ENCODE data around the gene WDPCP. TPM values are rescaled to one million over a fixed set of nuclear protein-coding genes. Genes with fewer than 3 reads are reported as not detected.

The WDPCP gene
- total and polyA plus RNA-seq, 10 of the 15 experiments (the other 5 are each of a cell fraction or from before 2014, with no cell fraction given), result 2.1 to 7.9 (median 4.6) TPM

DNA sequence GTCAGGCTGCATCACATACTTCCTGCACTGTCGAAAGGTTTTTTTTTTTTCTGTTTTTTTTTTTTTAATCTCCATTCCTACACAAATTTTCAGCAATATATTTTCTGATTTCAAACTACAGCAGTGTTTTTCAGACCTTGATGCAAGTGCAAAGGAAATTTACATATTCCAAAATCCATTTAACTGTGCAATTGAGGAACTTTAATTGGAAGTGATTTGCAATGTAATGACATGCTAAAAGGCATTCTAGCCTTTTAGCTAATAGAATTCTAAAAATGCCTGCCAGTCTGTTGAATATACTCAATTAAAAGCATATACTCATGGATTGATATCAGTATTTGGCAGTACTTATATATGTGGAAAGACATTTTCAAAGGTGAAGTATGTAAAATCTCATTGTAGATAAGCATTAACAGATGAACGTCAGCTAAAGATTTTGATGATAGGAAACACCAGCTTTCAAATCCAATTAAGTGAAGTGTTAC lies 327.1 kb downstream of the WDPCP start:
- Histone ChIP-seq H3K36me3 (ENCODE audit: control insufficient read depth in 2 of 2, insufficient read depth in 2 of 2, low read length in 1 of 2) (no peaks in the 10 kb centered on the region), H3K27me3 (replicated peaks in 1 of 2; ENCODE audit: control insufficient read depth in 2 of 2, insufficient read depth in 2 of 2, low read length in 1 of 2) (no peaks in the 10 kb centered on the region), H3K4me3 (no peak overlapping the region), H3K9ac (ENCODE audit: control insufficient read depth, insufficient read depth, low read length) (no peak overlapping the region), H3K9me3 (replicated peaks; ENCODE audit: control insufficient read depth, insufficient read depth, low read length) (no peaks in the 10 kb centered on the region), H3K4me1 (ENCODE audit: control insufficient read depth, insufficient read depth, low read length) (no peaks in the 10 kb centered on the region), H4K20me1 (ENCODE audit: control insufficient read depth, insufficient read depth) (no peaks in the 10 kb centered on the region), H3K4me2 (ENCODE audit: control insufficient read depth, insufficient read depth) (no peak overlapping the region), H2AFZ (ENCODE audit: control insufficient read depth, low read depth, low read length) (no peak overlapping the region), H3K27ac (ENCODE audit: control insufficient read depth, insufficient read depth) (no peak overlapping the region), H3K79me2 (ENCODE audit: control insufficient read depth, insufficient read depth, low read length) (no peaks in the 10 kb centered on the region)
- POLR2A ChIA-PET, result no interaction called here
- CTCF ChIA-PET, result no interaction called here
- in situ Hi-C loops (cut with MboI) (no loop called here), intact Hi-C loops (cut with micrococcal nuclease; ENCODE audit: unreplicated experiment) (no loop called here)
- whole genome bisulfite sequencing (ENCODE audit: insufficient coverage, insufficient replicate concordance, low lambda C conversion rate, missing lambda C conversion rate), result 90% methylated on average over 2 of the region's 2 CpGs
- RAD21 ChIA-PET (ENCODE audit: unreplicated experiment), result no interaction called here
- SMC1A ChIA-PET (ENCODE audit: uncharacterized antibody, unreplicated experiment), result interaction anchor here (1.2 kb wide), 1 partner anchor 32 kb away, joined by 3 read pairs; no protein-coding TSS in a partner anchor
- TF ChIP-seq POU2F2 (IDR thresholded peaks at IDR 0.05; ENCODE audit: borderline replicate concordance, low read depth, low read length) (no peak), CHD1 (IDR thresholded peaks at IDR 0.05; ENCODE audit: low read depth, low read length) (no peak), ZNF207 (IDR thresholded peaks at IDR 0.05; ENCODE audit: borderline replicate concordance) (no peak), SMAD5 (IDR thresholded peaks at IDR 0.05; ENCODE audit: low read depth) (no peak), CBFB (IDR thresholded peaks at IDR 0.05; ENCODE audit: low read depth) (no peak), GATAD2B (conservative IDR thresholded peaks at IDR 0.05; ENCODE audit: low read depth) (no peak), NFYA (IDR thresholded peaks at IDR 0.05; ENCODE audit: borderline replicate concordance, low read depth, low read length) (no peak), GABPA (IDR thresholded peaks at IDR 0.05; ENCODE audit: low read depth) (no peak)
- TF ChIP-seq, protein P1, sequence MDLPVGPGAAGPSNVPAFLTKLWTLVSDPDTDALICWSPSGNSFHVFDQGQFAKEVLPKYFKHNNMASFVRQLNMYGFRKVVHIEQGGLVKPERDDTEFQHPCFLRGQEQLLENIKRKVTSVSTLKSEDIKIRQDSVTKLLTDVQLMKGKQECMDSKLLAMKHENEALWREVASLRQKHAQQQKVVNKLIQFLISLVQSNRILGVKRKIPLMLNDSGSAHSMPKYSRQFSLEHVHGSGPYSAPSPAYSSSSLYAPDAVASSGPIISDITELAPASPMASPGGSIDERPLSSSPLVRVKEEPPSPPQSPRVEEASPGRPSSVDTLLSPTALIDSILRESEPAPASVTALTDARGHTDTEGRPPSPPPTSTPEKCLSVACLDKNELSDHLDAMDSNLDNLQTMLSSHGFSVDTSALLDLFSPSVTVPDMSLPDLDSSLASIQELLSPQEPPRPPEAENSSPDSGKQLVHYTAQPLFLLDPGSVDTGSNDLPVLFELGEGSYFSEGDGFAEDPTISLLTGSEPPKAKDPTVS (IDR thresholded peaks at IDR 0.05; ENCODE audit: low read depth, low read length), result no peak
- TF ChIP-seq, protein P2, sequence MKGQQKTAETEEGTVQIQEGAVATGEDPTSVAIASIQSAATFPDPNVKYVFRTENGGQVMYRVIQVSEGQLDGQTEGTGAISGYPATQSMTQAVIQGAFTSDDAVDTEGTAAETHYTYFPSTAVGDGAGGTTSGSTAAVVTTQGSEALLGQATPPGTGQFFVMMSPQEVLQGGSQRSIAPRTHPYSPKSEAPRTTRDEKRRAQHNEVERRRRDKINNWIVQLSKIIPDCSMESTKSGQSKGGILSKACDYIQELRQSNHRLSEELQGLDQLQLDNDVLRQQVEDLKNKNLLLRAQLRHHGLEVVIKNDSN (IDR thresholded peaks at IDR 0.05; ENCODE audit: borderline replicate concordance, extremely low read length, insufficient read depth, low read depth, low read length), result no peak
- DNase-seq (ENCODE audit: low read depth, low spot score), result no peak
- no peak for FAIRE-seq
- ATAC-seq, result no peak
- BruUV-seq (replicated peaks), result no TSS peak
